ENCODE data around the gene ASPHD2. TPM values are rescaled to one million over a fixed set of nuclear protein-coding genes. Genes with fewer than 3 reads are reported as not detected.
"Not testable (repeated sequence)": the region's sequence is repeated elsewhere in the genome, so short reads cannot be mapped to it uniquely, and the experiment has no call there.

Gene ASPHD2
- total RNA-seq, 1 experiment from 2014 or later, result 1.4 TPM

DNA sequence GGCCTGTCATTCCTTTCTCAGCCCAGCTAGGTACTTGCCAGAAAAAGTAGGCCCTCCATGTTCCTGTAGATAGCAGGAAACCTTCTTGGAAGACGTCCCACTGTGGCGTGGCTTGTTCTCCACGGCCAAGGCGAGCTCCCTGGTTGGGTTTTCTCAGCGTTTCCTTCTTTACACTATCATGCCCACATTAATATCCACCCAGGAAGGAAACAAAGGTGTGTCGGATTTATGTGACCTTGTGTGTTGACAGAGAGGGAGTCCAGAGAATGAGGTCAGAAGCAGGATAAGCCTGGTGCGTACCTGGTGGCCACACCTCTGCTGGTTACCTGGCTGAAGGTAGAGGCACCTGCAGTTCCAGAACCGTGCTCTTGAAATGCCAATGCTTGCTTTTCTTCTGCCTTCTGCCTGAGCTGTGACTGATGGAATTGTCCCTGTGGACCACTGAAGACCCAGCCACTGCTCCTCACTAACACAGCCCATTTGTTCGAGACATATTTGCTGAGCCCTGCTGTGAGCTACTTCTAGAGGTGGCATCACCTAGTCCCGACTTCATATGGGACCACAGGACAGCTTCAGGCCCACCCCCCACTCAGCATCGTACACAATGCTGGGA is 7.9 kb downstream of the ASPHD2 start:
- BruUV-seq (replicated peaks), result no TSS peak
- ChIA-PET CTCF (interaction anchor here (0.6 kb wide), 1 partner anchor 81 kb away, joined by 3 read pairs; no protein-coding TSS in a partner anchor), POLR2A (ENCODE audit: low non-redundant PET) (no interaction called here)
- TF ChIP-seq, protein P1, sequence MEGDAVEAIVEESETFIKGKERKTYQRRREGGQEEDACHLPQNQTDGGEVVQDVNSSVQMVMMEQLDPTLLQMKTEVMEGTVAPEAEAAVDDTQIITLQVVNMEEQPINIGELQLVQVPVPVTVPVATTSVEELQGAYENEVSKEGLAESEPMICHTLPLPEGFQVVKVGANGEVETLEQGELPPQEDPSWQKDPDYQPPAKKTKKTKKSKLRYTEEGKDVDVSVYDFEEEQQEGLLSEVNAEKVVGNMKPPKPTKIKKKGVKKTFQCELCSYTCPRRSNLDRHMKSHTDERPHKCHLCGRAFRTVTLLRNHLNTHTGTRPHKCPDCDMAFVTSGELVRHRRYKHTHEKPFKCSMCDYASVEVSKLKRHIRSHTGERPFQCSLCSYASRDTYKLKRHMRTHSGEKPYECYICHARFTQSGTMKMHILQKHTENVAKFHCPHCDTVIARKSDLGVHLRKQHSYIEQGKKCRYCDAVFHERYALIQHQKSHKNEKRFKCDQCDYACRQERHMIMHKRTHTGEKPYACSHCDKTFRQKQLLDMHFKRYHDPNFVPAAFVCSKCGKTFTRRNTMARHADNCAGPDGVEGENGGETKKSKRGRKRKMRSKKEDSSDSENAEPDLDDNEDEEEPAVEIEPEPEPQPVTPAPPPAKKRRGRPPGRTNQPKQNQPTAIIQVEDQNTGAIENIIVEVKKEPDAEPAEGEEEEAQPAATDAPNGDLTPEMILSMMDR (conservative IDR thresholded peaks at IDR 0.05; ENCODE audit: low read depth, low read length), result no peak
- no peak for TF ChIP-seq EZH2 (IDR thresholded peaks at IDR 0.05; ENCODE audit: borderline replicate concordance, low read depth, low read length, poor library complexity, severe bottlenecking)
- H3K27me3 ChIP-seq (replicated peaks; ENCODE audit: insufficient read depth, low read depth, low read length, poor library complexity), result no peaks in the 10 kb centered on the region
- H3K4me1 ChIP-seq (ENCODE audit: insufficient read depth, low read length, poor library complexity, severe bottlenecking), result no peaks in the 10 kb centered on the region
- no peak overlapping the region for H3K27ac ChIP-seq (ENCODE audit: low read depth, low read length, poor library complexity, severe bottlenecking)
- H3K9me3 ChIP-seq (ENCODE audit: low read depth, low read length, poor library complexity, severe bottlenecking), result no peaks in the 10 kb centered on the region
- intact Hi-C loops (cut with micrococcal nuclease; ENCODE audit: unreplicated experiment), result no loop called here
- no peak for DNase-seq (ENCODE audit: low spot score)
- H3K36me3 ChIP-seq (ENCODE audit: insufficient read depth, low read length, poor library complexity, severe bottlenecking), result no peaks in the 10 kb centered on the region
- no peak overlapping the region for H3K4me3 ChIP-seq (ENCODE audit: low read depth, low read length, poor library complexity, severe bottlenecking)

DNA sequence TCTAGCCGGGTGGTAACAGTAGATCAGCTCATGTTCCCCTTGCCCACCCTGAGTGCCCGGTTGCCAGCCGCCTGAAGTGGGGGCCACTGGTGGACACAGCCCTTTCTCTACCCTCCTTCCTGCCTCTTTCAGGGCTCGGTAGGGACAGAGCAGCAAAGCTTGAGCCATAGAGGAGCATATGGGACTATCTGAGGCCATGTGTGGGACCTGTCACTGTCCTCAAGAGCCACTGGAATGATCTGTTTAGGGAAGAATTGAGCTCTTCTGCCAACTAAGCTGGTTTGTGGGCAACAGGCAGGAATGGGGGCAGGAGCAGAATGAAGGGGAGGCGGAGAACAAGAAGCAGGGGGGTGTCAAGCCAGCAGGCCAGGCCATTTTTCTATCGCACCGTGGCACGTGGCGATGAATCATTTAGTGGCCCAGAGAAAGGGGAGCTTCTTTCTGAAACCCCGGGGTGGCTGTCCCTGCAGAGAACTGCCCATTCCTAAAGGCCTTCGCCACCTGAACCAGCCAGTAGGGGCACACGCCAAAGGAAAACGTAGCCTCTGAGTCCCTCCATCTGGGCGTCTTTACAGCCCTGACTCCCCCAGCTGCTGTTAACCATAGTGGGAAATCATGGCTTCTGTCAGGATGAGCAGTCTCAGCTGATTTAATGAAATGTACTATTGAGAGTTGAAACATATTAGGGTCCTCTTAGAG is 8.8 kb downstream of the ASPHD2 start:
- no peaks in the 10 kb centered on the region for H3K9me3 ChIP-seq (ENCODE audit: low read depth, low read length, poor library complexity, severe bottlenecking)
- intact Hi-C loops (cut with micrococcal nuclease; ENCODE audit: unreplicated experiment), result no loop called here

DNA sequence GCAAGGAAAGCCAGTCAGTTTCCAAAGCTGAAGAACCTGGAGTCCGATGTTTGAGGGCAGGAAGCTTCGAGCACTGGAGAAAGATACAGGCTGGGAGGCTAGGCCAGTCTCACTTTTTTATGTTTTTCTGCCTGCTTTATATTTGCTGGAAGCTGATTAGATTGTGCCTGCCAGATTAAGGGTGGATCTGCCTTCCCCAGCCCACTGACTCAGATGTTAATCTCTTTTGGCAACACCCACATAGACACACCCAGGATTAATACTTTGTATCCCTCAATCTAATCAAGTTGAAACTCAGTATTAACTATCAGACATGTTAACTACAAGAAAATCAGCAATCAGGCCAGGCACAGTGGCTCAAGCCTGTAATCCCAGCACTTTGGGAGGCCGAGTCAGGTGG is 9.7 kb downstream of the ASPHD2 start:
- POLR2A ChIA-PET (ENCODE audit: low non-redundant PET); H3K4me1 ChIP-seq (ENCODE audit: insufficient read depth, low read length, poor library complexity, severe bottlenecking): not testable (repeated sequence)

More for the DNA sequence above, 8.8 kb downstream of the ASPHD2 start:
- Histone ChIP-seq H3K4me3 (ENCODE audit: low read depth, low read length, poor library complexity, severe bottlenecking) (no peak overlapping the region), H3K27ac (ENCODE audit: low read depth, low read length, poor library complexity, severe bottlenecking) (no peak overlapping the region), H3K36me3 (ENCODE audit: insufficient read depth, low read length, poor library complexity, severe bottlenecking) (no peaks in the 10 kb centered on the region), H3K4me1 (ENCODE audit: insufficient read depth, low read length, poor library complexity, severe bottlenecking) (no peaks in the 10 kb centered on the region), H3K27me3 (replicated peaks; ENCODE audit: insufficient read depth, low read depth, low read length, poor library complexity) (no peaks in the 10 kb centered on the region)
- TF ChIP-seq EZH2 (IDR thresholded peaks at IDR 0.05; ENCODE audit: borderline replicate concordance, low read depth, low read length, poor library complexity, severe bottlenecking), result no peak
- TF ChIP-seq, protein P1 (conservative IDR thresholded peaks at IDR 0.05; ENCODE audit: low read depth, low read length), result no peak
- ChIA-PET CTCF (no interaction called here), POLR2A (ENCODE audit: low non-redundant PET) (no interaction called here)
- DNase-seq (ENCODE audit: low spot score), result no peak
- BruUV-seq (replicated peaks), result no TSS peak

More for the DNA sequence above, 9.7 kb downstream of the ASPHD2 start:
- intact Hi-C loops (cut with micrococcal nuclease; ENCODE audit: unreplicated experiment); H3K9me3 ChIP-seq (ENCODE audit: low read depth, low read length, poor library complexity, severe bottlenecking); CTCF ChIA-PET; H3K4me3 ChIP-seq (ENCODE audit: low read depth, low read length, poor library complexity, severe bottlenecking); DNase-seq (ENCODE audit: low spot score); H3K27me3 ChIP-seq (replicated peaks; ENCODE audit: insufficient read depth, low read depth, low read length, poor library complexity); BruUV-seq (replicated peaks); H3K36me3 ChIP-seq (ENCODE audit: insufficient read depth, low read length, poor library complexity, severe bottlenecking); H3K27ac ChIP-seq (ENCODE audit: low read depth, low read length, poor library complexity, severe bottlenecking): not testable (repeated sequence)
